SU-DHL-6 (cell line): ENCODE data around the gene CUX1.

Source experiments
- EZH2phosphoT487 ChIP-seq: fragments of 200-600 bp; sonication (generic), shearing (Covaris generic); conservative IDR thresholded peaks from 2 replicates; pipeline ENCODE4 v1.6.1; 2018; ENCODE audit warnings: mild to moderate bottlenecking, antibody characterized with exemption, low read length, moderate library complexity, mixed read lengths
- TF ChIP-seq, protein P1 (sequence below): fragments of 200-600 bp; sonication (generic); IDR thresholded peaks from one replicate; pipeline ENCODE4 v1.5.1; 2017; ENCODE audit warnings: antibody characterized with exemption, mild to moderate bottlenecking, low read length, moderate library complexity; ENCODE audit not compliant: insufficient read depth, poor library complexity, severe bottlenecking

DNA sequence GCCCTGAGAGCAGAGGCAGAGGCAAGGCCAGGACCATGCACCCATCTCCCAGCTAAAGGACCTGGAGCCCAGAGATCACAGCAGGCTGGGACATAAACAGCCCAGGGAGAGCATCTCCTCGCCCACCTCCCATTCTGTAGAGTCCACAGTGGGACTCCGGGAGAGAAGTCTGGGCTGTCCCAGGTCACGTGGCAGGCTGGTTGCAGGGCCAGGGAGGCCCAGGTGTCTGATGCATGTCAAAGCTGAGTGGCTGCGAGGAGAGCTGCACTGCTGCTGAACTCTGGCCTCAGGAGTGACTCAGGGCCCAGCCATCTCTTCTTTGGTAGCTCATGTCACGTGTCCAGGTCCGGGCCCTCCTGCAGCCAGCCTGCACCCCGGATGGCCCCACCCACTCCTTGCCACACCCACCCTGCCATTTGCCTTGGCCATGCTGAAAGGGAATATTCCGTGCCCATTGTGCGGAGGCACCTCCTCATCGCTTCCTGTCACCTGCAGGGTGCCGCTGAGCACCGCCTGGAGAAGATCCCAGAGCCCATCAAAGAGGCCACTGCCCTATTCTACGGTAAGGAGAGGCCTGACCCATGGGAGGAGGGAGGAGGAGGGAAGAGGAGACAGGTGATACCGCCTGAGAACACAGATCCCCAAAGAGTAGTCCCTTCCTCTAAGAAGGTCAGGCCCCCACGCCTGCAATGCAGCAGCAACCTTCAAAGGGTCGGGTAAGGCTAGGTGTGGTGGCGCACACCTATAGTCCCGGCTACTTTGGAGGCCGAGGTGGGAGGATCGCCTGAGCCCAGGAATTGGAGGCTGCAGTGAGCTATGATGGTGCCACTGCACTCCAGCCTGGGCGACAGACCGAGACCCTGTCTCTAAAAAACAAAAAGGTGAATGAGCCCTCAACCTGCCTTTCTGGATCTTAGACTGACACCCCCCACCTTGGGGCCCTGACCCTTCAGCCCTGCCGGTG, 456.6 kb downstream of the CUX1 start:
- TF ChIP-seq, protein P1, sequence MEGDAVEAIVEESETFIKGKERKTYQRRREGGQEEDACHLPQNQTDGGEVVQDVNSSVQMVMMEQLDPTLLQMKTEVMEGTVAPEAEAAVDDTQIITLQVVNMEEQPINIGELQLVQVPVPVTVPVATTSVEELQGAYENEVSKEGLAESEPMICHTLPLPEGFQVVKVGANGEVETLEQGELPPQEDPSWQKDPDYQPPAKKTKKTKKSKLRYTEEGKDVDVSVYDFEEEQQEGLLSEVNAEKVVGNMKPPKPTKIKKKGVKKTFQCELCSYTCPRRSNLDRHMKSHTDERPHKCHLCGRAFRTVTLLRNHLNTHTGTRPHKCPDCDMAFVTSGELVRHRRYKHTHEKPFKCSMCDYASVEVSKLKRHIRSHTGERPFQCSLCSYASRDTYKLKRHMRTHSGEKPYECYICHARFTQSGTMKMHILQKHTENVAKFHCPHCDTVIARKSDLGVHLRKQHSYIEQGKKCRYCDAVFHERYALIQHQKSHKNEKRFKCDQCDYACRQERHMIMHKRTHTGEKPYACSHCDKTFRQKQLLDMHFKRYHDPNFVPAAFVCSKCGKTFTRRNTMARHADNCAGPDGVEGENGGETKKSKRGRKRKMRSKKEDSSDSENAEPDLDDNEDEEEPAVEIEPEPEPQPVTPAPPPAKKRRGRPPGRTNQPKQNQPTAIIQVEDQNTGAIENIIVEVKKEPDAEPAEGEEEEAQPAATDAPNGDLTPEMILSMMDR, result no peak
- no peak for TF ChIP-seq EZH2phosphoT487
